ENCODE data around the gene NLRC5.

DNA sequence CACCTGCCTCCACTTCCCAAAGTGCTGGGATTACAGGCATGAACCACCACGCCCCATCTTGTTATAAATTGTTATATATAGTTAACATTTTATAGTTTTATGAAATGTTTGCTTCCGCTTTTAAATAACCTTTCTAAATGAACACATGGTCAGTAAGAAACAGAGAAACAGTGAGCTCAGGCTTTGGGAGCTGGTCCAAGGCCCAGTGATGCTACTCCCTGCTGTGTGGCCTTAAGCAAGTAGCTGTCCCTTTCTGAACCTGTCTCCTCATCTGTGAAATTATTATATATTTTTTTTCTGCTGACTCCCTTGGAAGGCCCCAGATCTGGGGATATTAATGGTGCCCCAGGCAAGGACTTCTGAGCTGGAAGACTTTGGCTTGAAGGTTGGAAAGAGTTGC, 122.1 kb downstream of the NLRC5 start:
- TF ChIP-seq, protein P1, sequence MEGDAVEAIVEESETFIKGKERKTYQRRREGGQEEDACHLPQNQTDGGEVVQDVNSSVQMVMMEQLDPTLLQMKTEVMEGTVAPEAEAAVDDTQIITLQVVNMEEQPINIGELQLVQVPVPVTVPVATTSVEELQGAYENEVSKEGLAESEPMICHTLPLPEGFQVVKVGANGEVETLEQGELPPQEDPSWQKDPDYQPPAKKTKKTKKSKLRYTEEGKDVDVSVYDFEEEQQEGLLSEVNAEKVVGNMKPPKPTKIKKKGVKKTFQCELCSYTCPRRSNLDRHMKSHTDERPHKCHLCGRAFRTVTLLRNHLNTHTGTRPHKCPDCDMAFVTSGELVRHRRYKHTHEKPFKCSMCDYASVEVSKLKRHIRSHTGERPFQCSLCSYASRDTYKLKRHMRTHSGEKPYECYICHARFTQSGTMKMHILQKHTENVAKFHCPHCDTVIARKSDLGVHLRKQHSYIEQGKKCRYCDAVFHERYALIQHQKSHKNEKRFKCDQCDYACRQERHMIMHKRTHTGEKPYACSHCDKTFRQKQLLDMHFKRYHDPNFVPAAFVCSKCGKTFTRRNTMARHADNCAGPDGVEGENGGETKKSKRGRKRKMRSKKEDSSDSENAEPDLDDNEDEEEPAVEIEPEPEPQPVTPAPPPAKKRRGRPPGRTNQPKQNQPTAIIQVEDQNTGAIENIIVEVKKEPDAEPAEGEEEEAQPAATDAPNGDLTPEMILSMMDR (IDR thresholded peaks at IDR 0.05 in 8 of 11, conservative IDR thresholded peaks at IDR 0.05 in 3 of 11) = no peak
- TF ChIP-seq POLR2A (IDR thresholded peaks at IDR 0.05) = no peak

Data from spleen (tissue), 7 donors.